K562 (cell line): ENCODE measurements around the gene TFB2M. TPM values are rescaled to one million over a fixed set of nuclear protein-coding genes. Genes with fewer than 3 reads are reported as not detected.

Experiments used
- ARNT ChIP-seq, 2 experiments: fragments of 450-650 bp; IDR thresholded peaks; 2 replicates each; pipeline ENCODE4 v1.6.1; 2016; ENCODE audit warnings: mild to moderate bottlenecking in 1 of 2
- CREM ChIP-seq: IDR thresholded peaks from 2 replicates; pipeline ENCODE4 v1.6.1; 2014; ENCODE audit warnings: antibody characterized with exemption, low read depth
- DNMT1 ChIP-seq: fragments of 450-650 bp; IDR thresholded peaks from 2 replicates; pipeline ENCODE4 v1.6.1; 2016; ENCODE audit warnings: antibody characterized with exemption, mild to moderate bottlenecking
- FUS ChIP-seq: fragments of 200-400 bp; formaldehyde crosslinking; optimal IDR thresholded peaks from 2 replicates; pipeline ENCODE3; 2017; ENCODE audit warnings: low read depth, low read length
- GTF2A2 ChIP-seq: IDR thresholded peaks from 2 replicates; pipeline ENCODE4 v1.6.1; 2016; ENCODE audit warnings: mild to moderate bottlenecking, missing genetic modification characterization, missing compliant biosample characterization
- HDAC8 ChIP-seq: fragments of 450-650 bp; IDR thresholded peaks from 2 replicates; pipeline ENCODE4 v1.6.1; 2016; ENCODE audit warnings: mild to moderate bottlenecking, missing genetic modification characterization, moderate library complexity, missing compliant biosample characterization
- JUN ChIP-seq, 2 experiments: sonication (generic) in 1 of 2; formaldehyde crosslinking in 1 of 2; IDR thresholded peaks; 2 replicates each; pipeline versions ENCODE4 v1.6.1 to v1.8.0; 2012 to 2022; ENCODE audit warnings: borderline replicate concordance in 2 of 2, mild to moderate bottlenecking in 2 of 2, improper control_type of control experiment in 1 of 2, low read depth in 1 of 2, low read length in 1 of 2, missing genetic modification reagents in 1 of 2
- KDM2B ChIP-seq: fragments of 250-450 bp; sonication (Bioruptor Pico); IDR thresholded peaks from 2 replicates; pipeline ENCODE4 v1.8.0; 2021; ENCODE audit warnings: mild to moderate bottlenecking, moderate library complexity
- KLF13 ChIP-seq: fragments of 450-650 bp; IDR thresholded peaks from 2 replicates; pipeline ENCODE4 v1.6.1; 2016; ENCODE audit warnings: missing genetic modification characterization, low read depth, mild to moderate bottlenecking, missing compliant biosample characterization, moderate library complexity, borderline replicate concordance
- LEF1 ChIP-seq: fragments of 450-650 bp; IDR thresholded peaks from 2 replicates; pipeline ENCODE4 v1.6.1; 2016; ENCODE audit warnings: mild to moderate bottlenecking
- NR3C1 ChIP-seq: sonication (generic); formaldehyde crosslinking; IDR thresholded peaks from 2 replicates; pipeline ENCODE4 v1.8.1; 2022; ENCODE audit warnings: missing genetic modification reagents
- RBBP5 ChIP-seq: fragments of 200-600 bp; sonication (generic); IDR thresholded peaks from 2 replicates; pipeline ENCODE4 v1.6.1; 2012; ENCODE audit warnings: borderline replicate concordance, mild to moderate bottlenecking, low read length, control low read depth, inconsistent platforms; ENCODE audit not compliant: insufficient read depth, poor library complexity, severe bottlenecking
- YY1 ChIP-seq, 3 experiments: IDR thresholded peaks; 2 replicates each; pipeline ENCODE4 v1.6.1; 2011; ENCODE audit warnings: low read length in 2 of 3, mild to moderate bottlenecking in 2 of 3, moderate library complexity in 2 of 3, borderline replicate concordance in 1 of 3, control low read depth in 1 of 3, low read depth in 1 of 3; ENCODE audit not compliant: insufficient read depth in 3 of 3, insufficient replicate concordance in 2 of 3, control insufficient read depth in 1 of 3, insufficient read length in 1 of 3; ENCODE audit errors: extremely low read depth in 1 of 3
- ZNF316 ChIP-seq: fragments of 450-650 bp; IDR thresholded peaks from 2 replicates; pipeline ENCODE4 v1.6.1; 2016
- ZNF324 ChIP-seq: fragments of 250-450 bp; sonication (Bioruptor Pico); IDR thresholded peaks from 2 replicates; pipeline ENCODE4 v1.4.0; 2020; ENCODE audit warnings: mild to moderate bottlenecking
- ZNF347 ChIP-seq: fragments of 450-650 bp; formaldehyde crosslinking; IDR thresholded peaks from 2 replicates; pipeline ENCODE4 v1.4.0; 2020; ENCODE audit warnings: low read depth, mild to moderate bottlenecking, moderate library complexity
- ZNF695 ChIP-seq: fragments of 450-650 bp; formaldehyde crosslinking; IDR thresholded peaks from 2 replicates; pipeline ENCODE4 v1.4.0; 2020; ENCODE audit warnings: mild to moderate bottlenecking, moderate library complexity
- ZNF764 ChIP-seq: fragments of 250-450 bp; sonication (Bioruptor Pico); IDR thresholded peaks from 2 replicates; pipeline ENCODE4 v1.4.0; 2020; ENCODE audit warnings: low read depth, mild to moderate bottlenecking, moderate library complexity
- polyA plus RNA-seq, 8 experiments: library from polyadenylated mRNA; depleted of rRNA in 4 of 8; stranded (reverse) in 5 of 8; unstranded in 3 of 8; fragments of >200 nt; fragmentation: Nextera tagmentation in 2 of 8; fragmentation: Illumina TruSeq in 1 of 8; extraction: Ambion mirVana in 2 of 8; extraction: Trizol in 1 of 8; gene quantifications; 2 replicates each; pipeline versions ENCODE4 v1.2.1 to v1.2.3, GENCODE V29; 2011 to 2014; ENCODE audit warnings: inconsistent platforms in 1 of 8, missing spikeins in 1 of 8
- total RNA-seq, 7 experiments: library from RNA; depleted of rRNA in 6 of 7; stranded (reverse); fragments of >200 nt in 6 of 7; fragmentation: Illumina TruSeq in 2 of 7; extraction: Trizol in 2 of 7; gene quantifications; 2 replicates each; pipeline versions ENCODE4 v1.2.1 to v1.2.3, GENCODE V29; 2011 to 2021; ENCODE audit warnings: low replicate concordance in 1 of 7
- TF ChIP-seq, protein P1 (sequence below): sonication (generic); IDR thresholded peaks from 2 replicates; pipeline ENCODE4 v1.6.1; 2016
- TF ChIP-seq, protein P2 (sequence below), 2 experiments: fragments of 450-650 bp; IDR thresholded peaks; 2 replicates each; pipeline ENCODE4 v1.6.1; 2018; ENCODE audit warnings: mild to moderate bottlenecking in 2 of 2, low read depth in 1 of 2; ENCODE audit not compliant: partially characterized antibody in 2 of 2
- TF ChIP-seq, protein P3 (sequence below): fragments of 250-450 bp; sonication (Bioruptor Pico); IDR thresholded peaks from 2 replicates; pipeline ENCODE4 v1.8.0; 2021; ENCODE audit warnings: borderline replicate concordance, mild to moderate bottlenecking, moderate library complexity; ENCODE audit not compliant: poor library complexity, severe bottlenecking

The TFB2M gene
- total and polyA plus RNA-seq, 9 of the 15 experiments (the other 6 are each of a cell fraction or from before 2014, with no cell fraction given): 55.1 to 162 (median 70.6) TPM

DNA sequence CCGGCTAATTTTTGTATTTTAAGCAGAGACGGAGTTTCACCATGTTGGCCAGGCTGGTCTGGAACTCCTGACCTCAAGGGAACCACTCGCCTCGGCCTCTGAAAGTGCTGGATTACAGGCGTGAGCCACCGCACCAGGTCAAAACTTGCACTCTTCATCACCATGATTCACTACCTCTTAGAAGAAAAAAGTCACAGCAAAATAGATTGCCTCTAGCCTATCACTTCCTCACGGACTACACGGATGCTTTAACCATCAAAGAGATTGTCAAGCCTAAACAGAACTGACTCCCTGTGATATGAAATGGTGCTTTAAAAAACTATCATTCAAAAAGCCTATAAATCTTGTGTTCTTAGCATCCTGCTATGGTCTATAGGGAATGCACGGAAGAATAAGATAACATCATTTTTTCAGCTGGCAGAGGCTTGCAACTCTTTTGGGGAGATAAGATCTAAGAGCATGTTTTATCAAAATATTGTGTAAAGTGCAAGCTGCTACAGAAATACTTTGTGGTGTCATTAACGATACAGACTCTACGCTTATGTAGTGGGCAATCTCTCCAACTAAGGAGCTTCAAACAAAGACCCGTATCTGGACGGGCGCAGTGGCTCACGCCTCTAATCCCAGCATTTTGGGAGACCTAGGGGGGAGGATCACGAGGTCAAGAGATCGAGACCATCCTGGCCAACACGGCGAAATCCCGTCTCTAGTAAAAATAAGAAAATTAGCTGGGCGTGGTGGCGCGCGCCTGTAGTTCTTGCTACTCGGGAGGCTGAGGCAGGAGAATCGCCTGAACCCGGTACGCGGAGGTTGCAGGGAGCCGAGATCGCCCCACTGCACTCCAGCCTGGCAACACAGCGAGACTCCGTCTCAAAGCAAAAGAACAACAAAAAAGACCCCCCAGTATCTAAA, 966 bp downstream of the TFB2M start (continued):
- TF ChIP-seq KLF13 (no peak), YY1 (IDR thresholded peaks at IDR 0.05; ENCODE audit: borderline replicate concordance in 1 of 3, control insufficient read depth in 1 of 3, extremely low read depth in 1 of 3, insufficient read depth in 3 of 3, insufficient read length in 1 of 3, insufficient replicate concordance in 2 of 3, low read depth in 1 of 3, low read length in 2 of 3) (no peak), LEF1 (no peak), CREM (0 out of 2 replicates have a peak, but pooled peaks have one; percentile 5), ZNF695 (CRISPR knock-in tag) (no peak), ZNF316 (no peak), KDM2B (CRISPR knock-in tag) (no peak), JUN (IDR thresholded peaks at IDR 0.05; ENCODE audit: borderline replicate concordance, low read depth, low read length) (no peak), JUN (CRISPR knock-in tag; IDR thresholded peaks at IDR 0.05; ENCODE audit: borderline replicate concordance) (no peak), ZNF324 (CRISPR knock-in tag) (no peak), ARNT (IDR thresholded peaks at IDR 0.05) (0 out of 4 replicates have a peak, but pooled peaks of 1 of the 2 experiments have one; percentile 20), HDAC8 (tag) (no peak), GTF2A2 (tag) (0 out of 2 replicates have a peak, but pooled peaks have one; percentile 34), ZNF347 (no peak), DNMT1 (no peak), NR3C1 (no peak), FUS (no peak), RBBP5 (no peak), ZNF764 (CRISPR knock-in tag) (no peak)
- TF ChIP-seq, protein P1, sequence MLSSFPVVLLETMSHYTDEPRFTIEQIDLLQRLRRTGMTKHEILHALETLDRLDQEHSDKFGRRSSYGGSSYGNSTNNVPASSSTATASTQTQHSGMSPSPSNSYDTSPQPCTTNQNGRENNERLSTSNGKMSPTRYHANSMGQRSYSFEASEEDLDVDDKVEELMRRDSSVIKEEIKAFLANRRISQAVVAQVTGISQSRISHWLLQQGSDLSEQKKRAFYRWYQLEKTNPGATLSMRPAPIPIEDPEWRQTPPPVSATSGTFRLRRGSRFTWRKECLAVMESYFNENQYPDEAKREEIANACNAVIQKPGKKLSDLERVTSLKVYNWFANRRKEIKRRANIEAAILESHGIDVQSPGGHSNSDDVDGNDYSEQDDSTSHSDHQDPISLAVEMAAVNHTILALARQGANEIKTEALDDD: no peak
- TF ChIP-seq, protein P2, sequence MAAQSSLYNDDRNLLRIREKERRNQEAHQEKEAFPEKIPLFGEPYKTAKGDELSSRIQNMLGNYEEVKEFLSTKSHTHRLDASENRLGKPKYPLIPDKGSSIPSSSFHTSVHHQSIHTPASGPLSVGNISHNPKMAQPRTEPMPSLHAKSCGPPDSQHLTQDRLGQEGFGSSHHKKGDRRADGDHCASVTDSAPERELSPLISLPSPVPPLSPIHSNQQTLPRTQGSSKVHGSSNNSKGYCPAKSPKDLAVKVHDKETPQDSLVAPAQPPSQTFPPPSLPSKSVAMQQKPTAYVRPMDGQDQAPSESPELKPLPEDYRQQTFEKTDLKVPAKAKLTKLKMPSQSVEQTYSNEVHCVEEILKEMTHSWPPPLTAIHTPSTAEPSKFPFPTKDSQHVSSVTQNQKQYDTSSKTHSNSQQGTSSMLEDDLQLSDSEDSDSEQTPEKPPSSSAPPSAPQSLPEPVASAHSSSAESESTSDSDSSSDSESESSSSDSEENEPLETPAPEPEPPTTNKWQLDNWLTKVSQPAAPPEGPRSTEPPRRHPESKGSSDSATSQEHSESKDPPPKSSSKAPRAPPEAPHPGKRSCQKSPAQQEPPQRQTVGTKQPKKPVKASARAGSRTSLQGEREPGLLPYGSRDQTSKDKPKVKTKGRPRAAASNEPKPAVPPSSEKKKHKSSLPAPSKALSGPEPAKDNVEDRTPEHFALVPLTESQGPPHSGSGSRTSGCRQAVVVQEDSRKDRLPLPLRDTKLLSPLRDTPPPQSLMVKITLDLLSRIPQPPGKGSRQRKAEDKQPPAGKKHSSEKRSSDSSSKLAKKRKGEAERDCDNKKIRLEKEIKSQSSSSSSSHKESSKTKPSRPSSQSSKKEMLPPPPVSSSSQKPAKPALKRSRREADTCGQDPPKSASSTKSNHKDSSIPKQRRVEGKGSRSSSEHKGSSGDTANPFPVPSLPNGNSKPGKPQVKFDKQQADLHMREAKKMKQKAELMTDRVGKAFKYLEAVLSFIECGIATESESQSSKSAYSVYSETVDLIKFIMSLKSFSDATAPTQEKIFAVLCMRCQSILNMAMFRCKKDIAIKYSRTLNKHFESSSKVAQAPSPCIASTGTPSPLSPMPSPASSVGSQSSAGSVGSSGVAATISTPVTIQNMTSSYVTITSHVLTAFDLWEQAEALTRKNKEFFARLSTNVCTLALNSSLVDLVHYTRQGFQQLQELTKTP (IDR thresholded peaks at IDR 0.05; ENCODE audit: low read depth in 1 of 2, partially characterized antibody in 2 of 2): no peak
- TF ChIP-seq, protein P3, sequence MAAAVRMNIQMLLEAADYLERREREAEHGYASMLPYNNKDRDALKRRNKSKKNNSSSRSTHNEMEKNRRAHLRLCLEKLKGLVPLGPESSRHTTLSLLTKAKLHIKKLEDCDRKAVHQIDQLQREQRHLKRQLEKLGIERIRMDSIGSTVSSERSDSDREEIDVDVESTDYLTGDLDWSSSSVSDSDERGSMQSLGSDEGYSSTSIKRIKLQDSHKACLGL (CRISPR knock-in tag): no peak
